CD4-positive, alpha-beta T cell treated with Interleukin-4 for 1 hour (primary cell): Measurements from ENCODE around the gene MRC2.
"Not testable (repeated sequence)": the region's sequence is repeated elsewhere in the genome, so short reads cannot be mapped to it uniquely, and the experiment has no call there.

Experiments
- DNase-seq, 2 donors: peaks; one replicate each; pipeline ENCODE4 v3.0.0-alpha.2; 2020 to 2022

Gene MRC2

GRCh38 chr17:62680541-62681052, 53.1 kb downstream of the MRC2 start:
- DNase-seq: no peak

GRCh38 chr17:62681061-62681938, 53.8 kb downstream of the MRC2 start:
- DNase-seq: no peak

GRCh38 chr17:62681939-62682381, 54.5 kb downstream of the MRC2 start:
- no peak for DNase-seq

- DNase-seq: no peak
Observed at GRCh38 chr17:62684179-62684578, 56.7 kb downstream of the MRC2 start.

- no peak for DNase-seq
Observed at GRCh38 chr17:62687997-62688396, 60.5 kb downstream of the MRC2 start.

GRCh38 chr17:62688398-62689160, 61.1 kb downstream of the MRC2 start:
- DNase-seq: no peak

- DNase-seq: no peak
Observed at GRCh38 chr17:62689441-62690167, 62.1 kb downstream of the MRC2 start.

GRCh38 chr17:62690168-62690897, 62.9 kb downstream of the MRC2 start:
- no peak for DNase-seq

- DNase-seq: not testable (repeated sequence)
Observed at GRCh38 chr17:62691589-62691915, 64.1 kb downstream of the MRC2 start.

GRCh38 chr17:62692159-62692651, 64.7 kb downstream of the MRC2 start:
- no peak for DNase-seq

GRCh38 chr17:62692721-62693431, 65.4 kb downstream of the MRC2 start:
- DNase-seq: no peak

GRCh38 chr17:62693616-62694409, 66.3 kb downstream of the MRC2 start:
- DNase-seq: no peak

- DNase-seq: not testable (repeated sequence)
Observed at GRCh38 chr17:62695093-62695738, 67.7 kb downstream of the MRC2 start.

- DNase-seq: no peak
Observed at GRCh38 chr17:62696256-62696655, 68.8 kb downstream of the MRC2 start.

- DNase-seq: no peak
Observed at GRCh38 chr17:62696726-62697490, 69.4 kb downstream of the MRC2 start.

- not testable (repeated sequence) for DNase-seq
Observed at GRCh38 chr17:62698459-62698858, 71.0 kb downstream of the MRC2 start.

- no peak for DNase-seq
Observed at GRCh38 chr17:62700964-62701705, 73.7 kb downstream of the MRC2 start.

GRCh38 chr17:62701706-62702085, 74.2 kb downstream of the MRC2 start:
- DNase-seq: no peak
